ENCODE measurements around the gene UNC93B1. TPM values are rescaled to one million over a fixed set of nuclear protein-coding genes. Genes with fewer than 3 reads are reported as not detected.

Gene UNC93B1
- total and polyA plus RNA-seq, 11 donors = 5.0 to 34.2 (median 6.9) TPM

DNA sequence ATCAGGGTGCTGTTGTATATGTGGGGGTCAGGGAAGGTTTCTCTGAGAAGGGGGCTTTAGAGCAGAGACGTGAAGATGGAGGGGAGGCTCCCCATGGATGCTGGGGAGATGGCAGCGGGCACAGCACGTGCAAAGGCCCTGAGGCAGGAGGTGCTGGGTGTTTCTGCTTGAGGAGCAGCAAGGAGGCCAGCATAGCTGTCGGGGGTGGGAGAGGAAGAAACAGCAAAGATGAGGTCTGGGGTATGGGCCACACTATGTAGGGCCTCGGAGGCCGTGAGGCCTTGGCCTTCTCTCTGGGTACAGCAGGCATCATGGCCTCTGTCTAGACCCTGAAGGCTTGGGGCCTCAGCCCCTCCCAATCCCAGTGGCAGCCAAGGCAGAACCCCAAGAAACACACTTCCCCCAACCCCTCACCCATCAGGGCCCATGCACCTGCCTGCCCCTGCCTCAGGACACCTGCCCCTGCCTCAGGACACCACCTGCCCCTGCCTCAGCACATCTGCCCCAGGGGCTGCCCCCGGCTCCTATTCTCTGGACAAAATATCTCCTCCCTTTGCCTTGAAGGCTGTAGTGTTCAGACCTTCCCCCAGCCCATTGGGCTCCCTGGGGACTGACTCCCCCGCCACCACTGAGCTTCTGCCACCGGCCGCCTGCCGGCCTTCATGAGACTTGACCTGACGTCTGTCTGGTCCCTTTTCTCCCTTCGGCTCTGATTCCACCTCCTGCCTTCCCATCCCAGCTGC is 12.4 kb upstream of the UNC93B1 start:
- intact Hi-C loops (cut with DNase I) = loop anchor here in 1 of 10 donors (10.0 kb wide), 1 partner anchor 188 kb away; no protein-coding TSS in a partner anchor
- H3K27me3 ChIP-seq = no peaks in the 10 kb centered on the region
- no peak for ATAC-seq
- H3K4me1 ChIP-seq = peaks cover 0 to 39% (median 2%) of the 10 kb centered on the region in 12 donors
- DNase-seq = no peak
- H3K27ac ChIP-seq = no peak overlapping the region
- WGBS, 4 donors = 57 to 68% (median 60%) methylated on average over 13 of the region's 13 CpGs
- no peak overlapping the region for H3K4me3 ChIP-seq
- no peaks in the 10 kb centered on the region for H3K9me3 ChIP-seq
- TF ChIP-seq, protein P1, sequence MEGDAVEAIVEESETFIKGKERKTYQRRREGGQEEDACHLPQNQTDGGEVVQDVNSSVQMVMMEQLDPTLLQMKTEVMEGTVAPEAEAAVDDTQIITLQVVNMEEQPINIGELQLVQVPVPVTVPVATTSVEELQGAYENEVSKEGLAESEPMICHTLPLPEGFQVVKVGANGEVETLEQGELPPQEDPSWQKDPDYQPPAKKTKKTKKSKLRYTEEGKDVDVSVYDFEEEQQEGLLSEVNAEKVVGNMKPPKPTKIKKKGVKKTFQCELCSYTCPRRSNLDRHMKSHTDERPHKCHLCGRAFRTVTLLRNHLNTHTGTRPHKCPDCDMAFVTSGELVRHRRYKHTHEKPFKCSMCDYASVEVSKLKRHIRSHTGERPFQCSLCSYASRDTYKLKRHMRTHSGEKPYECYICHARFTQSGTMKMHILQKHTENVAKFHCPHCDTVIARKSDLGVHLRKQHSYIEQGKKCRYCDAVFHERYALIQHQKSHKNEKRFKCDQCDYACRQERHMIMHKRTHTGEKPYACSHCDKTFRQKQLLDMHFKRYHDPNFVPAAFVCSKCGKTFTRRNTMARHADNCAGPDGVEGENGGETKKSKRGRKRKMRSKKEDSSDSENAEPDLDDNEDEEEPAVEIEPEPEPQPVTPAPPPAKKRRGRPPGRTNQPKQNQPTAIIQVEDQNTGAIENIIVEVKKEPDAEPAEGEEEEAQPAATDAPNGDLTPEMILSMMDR (IDR thresholded peaks at IDR 0.05) = no peak
- no peak for TF ChIP-seq POLR2A (IDR thresholded peaks at IDR 0.05)
- H3K36me3 ChIP-seq = no peaks in the 10 kb centered on the region

DNA sequence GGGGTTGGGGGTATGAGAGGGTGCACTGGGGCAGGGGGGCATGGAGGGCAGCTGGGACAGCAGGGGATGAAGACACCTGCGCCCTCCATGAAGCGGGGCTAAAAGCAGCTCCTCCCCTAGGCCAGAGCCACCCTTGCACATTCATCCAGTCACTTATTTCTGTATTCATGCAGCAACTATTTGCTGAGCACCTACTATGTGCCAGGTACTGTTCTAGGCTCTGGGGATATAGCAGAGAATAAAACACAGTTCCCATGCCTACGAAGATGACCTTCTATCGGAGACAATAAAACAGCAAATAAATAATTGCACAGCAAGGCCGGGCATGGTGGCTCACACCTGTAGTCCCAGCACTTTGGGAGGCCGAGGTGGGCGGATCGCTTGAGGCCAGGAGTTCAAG is 11.6 kb upstream of the UNC93B1 start:
- intact Hi-C loops (cut with DNase I) = loop anchor here in 1 of 10 donors (10.0 kb wide), 1 partner anchor 189 kb away; no protein-coding TSS in a partner anchor
- WGBS, 4 donors = 96 to 99% (median 97%) methylated on average over 7 to 8 of the region's 8 CpGs
- no peak overlapping the region for H3K4me3 ChIP-seq
- TF ChIP-seq, protein P1 (IDR thresholded peaks at IDR 0.05) = no peak
- TF ChIP-seq POLR2A (IDR thresholded peaks at IDR 0.05) = no peak
- DNase-seq (no peak), ATAC-seq (no peak)
- H3K27me3 ChIP-seq = no peaks in the 10 kb centered on the region
- no peak overlapping the region for H3K27ac ChIP-seq
- peaks cover 0 to 47% (median 9%) of the 10 kb centered on the region in 12 donors for H3K4me1 ChIP-seq
- H3K9me3 ChIP-seq = no peaks in the 10 kb centered on the region
- no peaks in the 10 kb centered on the region for H3K36me3 ChIP-seq

DNA sequence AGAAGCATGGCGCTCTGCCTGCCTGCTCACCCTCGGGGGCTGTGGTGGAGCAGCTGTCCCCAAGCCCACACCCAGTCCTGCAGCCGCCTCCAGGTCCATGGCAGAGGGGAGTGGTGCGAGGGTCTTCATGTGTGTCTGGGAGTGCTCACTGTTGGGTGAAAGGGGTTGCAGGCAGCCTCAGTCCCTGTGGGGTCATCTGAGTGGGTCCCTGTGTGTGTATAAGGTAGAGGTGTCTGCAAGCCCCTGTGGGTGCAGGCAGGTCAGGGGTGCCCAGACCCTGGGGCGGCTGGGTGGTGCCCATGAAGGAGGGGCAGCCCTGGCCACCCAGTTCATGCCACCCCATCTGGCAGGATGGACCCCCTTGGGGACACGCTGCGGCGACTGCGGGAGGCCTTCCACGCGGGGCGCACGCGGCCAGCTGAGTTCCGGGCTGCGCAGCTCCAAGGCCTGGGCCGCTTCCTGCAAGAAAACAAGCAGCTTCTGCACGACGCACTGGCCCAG is 11.1 kb upstream of the UNC93B1 start:
- Histone ChIP-seq H3K27me3 (no peaks in the 10 kb centered on the region), H3K36me3 (no peaks in the 10 kb centered on the region), H3K4me3 (no peak overlapping the region), H3K4me1 (peaks cover 0 to 52% (median 12%) of the 10 kb centered on the region in 12 donors), H3K27ac (peak overlapping the region in 1 of 12 donors; percentile 44), H3K9me3 (no peaks in the 10 kb centered on the region)
- no peak for TF ChIP-seq POLR2A (IDR thresholded peaks at IDR 0.05)
- TF ChIP-seq, protein P1 (IDR thresholded peaks at IDR 0.05) = no peak
- 40 to 91% (median 90%) methylated on average over 1 to 19 of the region's 19 CpGs for WGBS, 4 donors
- intact Hi-C loops (cut with DNase I) = loop anchor here in 1 of 10 donors (10.0 kb wide), 1 partner anchor 190 kb away; no protein-coding TSS in a partner anchor
- no peak for DNase-seq
- no peak for ATAC-seq

DNA sequence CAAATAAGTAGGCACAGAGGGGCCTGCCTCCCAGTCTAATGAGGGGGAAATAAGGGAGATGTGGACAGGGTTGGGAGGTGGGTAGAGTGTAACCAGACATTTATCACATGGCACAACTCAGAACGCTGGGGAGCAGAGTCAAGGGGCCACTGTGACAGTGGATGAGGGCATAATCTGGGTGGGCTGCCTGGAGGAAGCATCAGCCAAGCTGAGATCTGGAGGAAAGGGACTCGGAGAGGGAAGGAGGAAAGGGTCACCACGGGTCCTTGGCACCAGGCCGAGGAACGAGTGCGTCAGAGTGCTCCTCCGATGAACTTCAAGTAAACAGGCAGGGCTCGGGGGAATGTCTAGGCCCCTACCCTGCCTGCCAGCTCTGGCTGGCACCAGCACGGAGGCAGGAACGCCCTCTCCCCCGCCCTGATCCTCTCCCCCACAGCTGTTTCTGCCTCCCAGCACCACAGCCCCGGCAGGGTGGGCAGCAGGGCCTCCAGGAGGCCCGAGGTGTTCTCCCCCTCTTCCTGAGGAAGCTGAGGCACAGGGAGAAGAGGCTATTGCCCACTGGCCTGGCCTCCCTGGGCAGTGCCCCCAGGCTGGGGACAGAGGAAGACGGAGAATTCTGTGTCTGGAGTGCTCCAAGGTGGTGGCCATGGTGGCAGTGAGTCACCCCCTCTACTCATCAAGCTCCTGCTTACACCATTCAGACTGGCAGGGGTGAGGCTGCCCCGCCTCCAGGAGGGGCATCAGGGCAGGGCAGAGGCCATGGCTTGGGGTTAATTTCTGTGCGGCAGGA is 10.5 kb upstream of the UNC93B1 start:
- H3K27ac ChIP-seq = peak overlapping the region in 1 of 12 donors; percentile 51
- intact Hi-C loops (cut with DNase I) = loop anchor here in 1 of 10 donors (10.0 kb wide), 1 partner anchor 190 kb away; no protein-coding TSS in a partner anchor
- no peak for DNase-seq
- no peak for TF ChIP-seq POLR2A (IDR thresholded peaks at IDR 0.05)
- TF ChIP-seq, protein P1 (IDR thresholded peaks at IDR 0.05) = no peak
- H3K9me3 ChIP-seq = no peaks in the 10 kb centered on the region
- 51 to 63% (median 59%) methylated on average over 10 to 16 of the region's 16 CpGs for WGBS, 4 donors
- H3K4me3 ChIP-seq = no peak overlapping the region
- H3K36me3 ChIP-seq = no peaks in the 10 kb centered on the region
- no peaks in the 10 kb centered on the region for H3K27me3 ChIP-seq
- ATAC-seq = no peak
- H3K4me1 ChIP-seq = peaks cover 0 to 58% (median 19%) of the 10 kb centered on the region in 12 donors
